CMK (cell line): ENCODE measurements around the gene SYT4.
"Not testable (repeated sequence)": the region's sequence is repeated elsewhere in the genome, so short reads cannot be mapped to it uniquely, and the experiment has no call there.

Experiments
- DNase-seq: peaks from one replicate; pipeline ENCODE4 v3.0.0-alpha.2; 2010; ENCODE audit warnings: low read depth

SYT4 gene

GRCh38 chr18:43277164-43277600 is at the start of gene SYT4:
Gene SYT4 (minus strand): TSS chr18:43277490. CDS start chr18:43277281, 209 bp downstream.
- DNase-seq = no peak

DNA sequence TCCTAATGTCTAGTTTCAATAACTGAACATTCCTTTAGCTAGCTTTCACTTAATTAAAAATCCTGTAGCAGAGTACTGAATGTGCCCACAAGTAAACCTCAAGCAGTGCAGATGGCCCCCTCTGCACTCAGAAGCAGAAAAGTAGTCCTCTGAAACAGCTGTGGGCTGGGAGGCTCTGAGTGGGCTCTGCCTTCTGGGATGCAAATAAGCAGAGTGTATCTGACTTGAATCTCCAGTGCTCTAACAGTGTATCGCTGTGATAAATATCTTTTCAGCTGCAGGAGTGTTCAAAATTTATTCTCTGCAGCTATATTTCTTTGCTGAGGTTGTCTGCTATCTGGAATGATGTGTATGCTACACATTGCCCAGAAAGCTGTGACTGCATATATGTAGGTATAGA is 44.8 kb upstream of the SYT4 start:
- DNase-seq = no peak

DNA sequence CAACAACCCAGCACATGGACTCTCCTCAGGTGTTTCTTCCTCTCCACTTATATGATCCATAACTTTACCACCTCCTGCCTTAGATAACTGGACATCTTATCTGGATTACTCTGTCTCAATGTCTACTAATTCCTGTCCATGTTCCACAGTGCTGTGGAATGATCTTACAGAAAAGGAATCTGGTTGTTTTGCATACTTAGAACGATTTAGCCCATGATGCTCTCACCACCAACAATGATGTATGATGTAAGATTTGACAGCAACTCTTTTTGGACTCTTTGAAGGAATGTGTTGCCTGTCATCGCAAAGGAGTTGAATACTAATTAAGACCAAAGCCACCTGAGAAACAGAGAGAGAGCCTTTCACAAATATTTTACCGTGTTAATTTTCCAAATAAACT is 37.7 kb upstream of the SYT4 start:
- no peak for DNase-seq

- DNase-seq = no peak
Observed at GRCh38 chr18:43312891-43313290, 35.6 kb upstream of the SYT4 start.

DNA sequence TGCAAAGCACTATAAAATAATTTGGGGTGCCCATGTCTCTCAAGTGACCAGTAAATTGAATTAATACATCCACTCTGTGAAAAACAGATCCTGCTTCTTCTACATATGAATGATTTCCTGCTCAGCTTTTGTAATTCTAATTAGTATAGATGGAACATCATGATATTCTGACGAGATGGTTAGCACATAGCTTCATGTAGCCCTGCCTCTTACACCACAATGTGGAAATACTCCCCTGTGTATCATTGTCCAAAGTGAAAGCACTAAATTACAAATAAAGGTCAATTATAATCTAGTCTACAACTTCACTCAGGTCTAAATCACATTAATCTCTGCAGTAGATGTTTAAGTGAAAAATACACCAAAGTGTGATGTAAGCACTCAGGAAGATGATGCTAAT is 32.9 kb upstream of the SYT4 start:
- no peak for DNase-seq

DNA sequence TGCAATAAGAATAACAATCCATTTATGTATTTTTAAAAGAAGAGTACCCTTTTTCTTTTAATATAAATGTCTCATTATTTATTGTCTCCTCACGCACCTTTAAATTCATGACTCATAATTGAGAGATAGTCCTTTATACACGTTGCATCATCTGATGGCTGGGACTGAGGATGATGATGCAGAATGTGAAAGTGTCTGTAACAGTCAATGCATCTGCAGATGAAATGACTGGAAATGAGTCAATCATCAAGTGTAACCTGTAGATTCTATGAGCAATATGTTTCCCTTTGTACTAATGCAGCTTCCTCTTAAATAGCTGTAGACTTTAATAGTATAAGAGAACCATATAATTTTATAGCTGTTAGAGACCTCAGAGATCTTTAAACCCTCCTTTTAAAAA is 26.1 kb upstream of the SYT4 start:
- DNase-seq = no peak

- DNase-seq = not testable (repeated sequence)
Observed at GRCh38 chr18:43286187-43286586, 8.9 kb upstream of the SYT4 start.

DNA sequence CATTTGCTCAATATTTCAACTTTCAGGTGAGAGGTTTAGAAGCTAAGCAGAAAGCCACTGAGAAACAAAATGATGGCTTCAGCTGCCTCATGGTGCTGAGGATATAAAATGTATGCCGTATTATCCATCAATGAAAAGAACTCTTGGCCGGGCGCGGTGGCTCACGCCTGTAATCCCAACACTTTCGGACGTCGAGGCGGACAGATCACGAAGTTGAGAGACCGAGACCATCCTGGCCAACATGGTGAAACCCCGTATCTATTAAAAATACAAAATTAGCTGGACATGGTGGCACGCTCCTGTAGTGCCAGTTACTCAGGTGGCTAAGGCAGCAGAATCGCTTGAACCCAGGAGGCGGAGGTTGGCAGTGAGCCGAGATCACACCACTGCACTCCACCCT is 6.0 kb upstream of the SYT4 start:
- no peak for DNase-seq

DNA sequence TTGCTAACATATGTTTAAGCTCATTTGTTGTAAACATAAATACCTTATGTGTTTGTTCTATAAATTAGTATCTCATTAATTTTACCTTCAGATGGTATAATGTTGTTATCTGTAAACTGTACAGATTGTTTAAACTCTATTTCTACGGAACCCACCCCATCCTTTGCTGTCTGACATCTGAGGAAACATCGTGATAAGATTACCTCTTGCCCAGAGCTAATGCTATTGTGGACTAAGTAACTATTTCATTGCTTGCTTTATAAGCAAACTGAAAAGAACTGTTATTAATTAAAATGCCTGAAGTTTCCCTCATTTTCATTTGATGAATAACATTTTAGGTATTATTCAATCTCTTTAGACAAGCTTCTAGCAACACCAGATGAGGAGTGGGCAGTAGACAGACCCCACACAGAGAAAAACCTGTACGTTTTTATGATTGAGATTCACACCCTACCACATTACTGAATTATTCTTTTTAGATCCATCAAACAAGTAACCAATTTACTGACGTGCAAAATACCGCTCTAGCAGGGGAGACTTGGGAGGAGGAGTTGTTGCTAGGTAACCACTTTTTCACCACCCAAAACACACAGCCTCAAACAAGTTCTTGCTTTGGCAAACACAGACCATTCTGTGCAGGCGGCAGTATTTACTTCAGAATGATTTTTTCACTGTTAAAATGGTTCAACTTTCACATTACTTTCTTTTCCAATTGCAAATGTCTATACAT is 1.9 kb upstream of the SYT4 start:
- DNase-seq = no peak

- DNase-seq = no peak
Observed at GRCh38 chr18:43278355-43278754, 1.1 kb upstream of the SYT4 start.

GRCh38 chr18:43276491-43276890 is 799 bp downstream of the SYT4 start:
- no peak for DNase-seq

GRCh38 chr18:43275546-43275945 is 1.7 kb downstream of the SYT4 start:
- no peak for DNase-seq

DNA sequence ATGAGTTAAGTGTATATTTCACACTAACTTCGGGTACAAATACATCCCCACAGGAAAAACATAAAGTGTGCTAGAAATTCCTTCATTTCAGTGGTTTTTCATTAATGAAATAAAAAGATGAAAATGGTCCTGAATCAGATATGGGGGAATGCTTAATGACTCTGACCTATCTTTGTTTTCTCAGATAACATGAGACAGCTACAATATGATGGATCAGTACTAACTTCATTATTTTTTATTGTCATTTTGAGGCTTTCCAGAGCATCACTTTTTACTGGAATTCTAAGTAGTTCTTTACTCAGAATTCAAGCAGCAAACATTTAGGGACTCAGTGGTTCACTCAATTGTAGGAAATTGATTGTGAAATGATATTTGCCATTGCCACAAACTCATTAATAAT is 2.8 kb downstream of the SYT4 start:
- no peak for DNase-seq

- no peak for DNase-seq
Observed at GRCh38 chr18:43271593-43272432, 5.5 kb downstream of the SYT4 start.

GRCh38 chr18:43267818-43268217 is 9.5 kb downstream of the SYT4 start:
- no peak for DNase-seq

DNA sequence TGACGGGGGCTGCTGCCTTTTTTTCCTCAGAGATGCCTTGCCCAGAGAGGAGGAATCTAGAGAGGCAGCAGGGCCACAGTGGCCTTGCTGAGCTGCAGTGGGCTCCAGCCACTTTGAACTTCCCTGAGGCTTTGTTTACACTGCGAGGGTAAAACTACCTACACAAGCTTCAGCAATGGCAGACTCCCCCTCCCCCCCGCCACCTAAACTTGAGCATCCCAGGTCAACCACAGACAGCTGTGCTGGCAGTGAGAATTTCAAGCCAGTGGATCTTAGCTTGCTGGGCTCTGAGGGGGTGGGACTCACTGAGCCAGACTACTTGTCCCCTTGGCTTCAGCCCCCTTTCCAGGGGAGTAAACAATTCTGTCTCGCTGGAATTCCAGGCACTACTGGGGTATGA is 11.8 kb downstream of the SYT4 start:
- DNase-seq = no peak

DNA sequence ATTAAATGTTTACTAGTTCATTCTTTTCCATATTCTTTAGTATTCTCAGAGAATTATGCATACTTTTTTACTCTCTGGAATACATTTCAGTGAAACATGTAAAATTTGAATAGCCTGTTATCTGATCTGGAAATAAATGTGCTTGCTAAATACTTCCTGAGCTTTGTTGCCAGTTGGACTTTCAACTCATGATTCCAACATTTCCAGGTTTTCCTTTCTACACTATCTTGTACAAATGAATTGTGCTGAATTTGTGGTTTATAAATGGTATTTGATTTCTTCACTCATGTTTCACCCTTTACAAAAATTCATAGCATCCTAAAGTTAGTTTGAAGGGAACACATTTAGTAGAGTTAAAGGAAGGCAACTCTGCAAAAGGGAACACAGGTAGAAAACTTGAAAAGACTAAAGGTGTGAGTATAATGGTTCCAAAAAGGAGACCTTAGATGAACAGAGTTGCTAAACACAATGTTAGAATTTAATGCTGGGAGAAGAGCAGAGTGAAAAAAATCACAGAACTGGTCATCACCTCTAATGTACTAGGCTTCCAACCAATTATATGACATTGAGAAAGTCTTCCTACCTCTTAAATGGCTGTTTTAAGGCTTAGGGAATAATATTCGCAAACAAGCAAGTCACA is 28.6 kb downstream of the SYT4 start:
- no peak for DNase-seq

- DNase-seq = no peak
Observed at GRCh38 chr18:43247944-43248343, 29.3 kb downstream of the SYT4 start.

- no peak for DNase-seq
Observed at GRCh38 chr18:43238429-43238828, 38.9 kb downstream of the SYT4 start.

GRCh38 chr18:43236921-43237320 is 40.4 kb downstream of the SYT4 start:
- DNase-seq = no peak

DNA sequence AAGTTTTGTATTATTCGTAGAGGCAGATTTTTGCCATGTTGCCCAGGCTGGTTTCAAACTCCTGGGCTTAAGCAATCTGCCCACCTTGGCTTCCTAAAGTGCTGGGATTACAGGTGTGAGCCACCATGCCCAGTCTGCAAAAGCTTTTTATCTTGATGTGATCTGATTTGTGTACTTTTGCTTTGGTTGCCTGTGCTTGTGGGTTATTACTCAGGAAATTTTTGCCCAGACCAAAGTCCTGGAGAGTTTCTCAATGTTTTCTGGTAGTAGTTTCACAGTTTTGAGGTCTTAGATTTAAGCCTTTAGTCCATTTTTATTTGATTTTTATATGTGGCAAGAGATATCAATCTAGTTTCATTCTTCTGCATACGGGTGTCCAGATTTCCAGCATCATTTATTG is 42.4 kb downstream of the SYT4 start:
- DNase-seq = no peak

DNA sequence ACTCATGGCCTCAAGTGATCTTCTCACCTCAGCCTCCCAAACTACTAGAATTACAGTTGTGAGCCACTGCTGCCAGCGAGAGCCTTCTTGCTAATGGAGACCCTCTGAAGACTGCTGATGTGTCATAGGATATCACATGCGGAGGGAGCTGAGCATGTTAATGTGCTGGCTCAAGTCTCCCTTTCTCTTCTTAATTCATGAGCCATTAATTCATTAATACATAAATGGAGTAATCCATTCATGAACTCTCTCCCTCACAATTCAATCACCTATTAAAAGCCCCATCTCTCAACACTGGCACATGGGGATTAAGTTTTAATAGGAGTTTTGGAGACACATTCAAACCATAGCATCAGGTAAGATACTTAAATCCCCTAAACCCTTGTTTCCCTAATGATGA is 54.8 kb downstream of the SYT4 start:
- DNase-seq = no peak

DNA sequence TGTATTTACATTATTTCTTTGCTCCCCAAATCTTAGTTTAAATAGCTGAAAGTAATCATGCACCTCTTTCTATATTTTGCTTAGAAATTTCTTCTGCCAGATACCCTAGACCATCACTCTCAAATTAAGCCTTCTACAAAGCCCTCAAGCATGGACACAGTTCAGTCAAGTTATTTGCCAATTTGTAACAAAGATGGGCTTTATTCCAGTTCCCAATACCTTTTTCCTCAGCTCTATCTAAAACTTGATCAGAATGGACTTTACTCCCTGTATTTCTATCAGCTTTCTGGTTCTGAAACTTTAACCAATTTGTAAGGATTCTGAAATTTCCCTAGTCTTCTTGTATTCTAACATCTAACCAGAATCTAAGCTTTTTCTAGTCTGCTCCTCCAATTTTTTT is 56.6 kb downstream of the SYT4 start:
- DNase-seq = no peak
